GM23248 (cell line): ENCODE data around the gene TBL1X.

Experiments used
- EZH2 ChIP-seq: fragments of 200-600 bp; sonication (generic); IDR thresholded peaks from 2 replicates; pipeline ENCODE4 v1.6.1; 2018; ENCODE audit warnings: antibody characterized with exemption, mild to moderate bottlenecking; ENCODE audit not compliant: insufficient read depth, poor library complexity, severe bottlenecking
- EZH2phosphoT487 ChIP-seq: fragments of 200-600 bp; sonication (generic); IDR thresholded peaks from 2 replicates; pipeline ENCODE4 v1.6.1; 2018; ENCODE audit warnings: antibody characterized with exemption, moderate library complexity, mild to moderate bottlenecking, low read depth; ENCODE audit not compliant: insufficient read depth

DNA sequence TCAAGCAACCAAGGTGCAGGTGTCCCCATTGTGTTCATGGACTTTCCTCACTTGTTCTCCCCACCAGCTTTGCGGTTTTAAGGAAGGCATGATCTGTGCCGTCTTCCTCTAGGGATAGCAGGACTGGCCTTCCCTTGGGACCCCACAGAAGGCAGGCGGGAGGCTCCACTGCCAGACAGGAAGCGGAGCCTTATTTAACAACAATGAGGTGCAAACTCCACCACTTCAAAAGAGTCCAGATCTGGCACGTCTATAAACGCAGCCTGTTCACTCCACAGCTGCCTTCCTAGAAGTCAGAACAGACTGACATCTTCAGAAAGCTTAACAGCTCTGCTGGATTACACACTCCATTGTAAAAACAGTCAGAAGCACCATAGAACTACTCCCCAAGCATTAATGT is 302.5 kb downstream of the TBL1X start:
- TF ChIP-seq EZH2 (no peak), EZH2phosphoT487 (no peak)
